Lower lobe of right lung (tissue), 2 donors: ENCODE data around the gene NCOA5. TPM values are rescaled to one million over a fixed set of nuclear protein-coding genes. Genes with fewer than 3 reads are reported as not detected.
A peak's percentile ranks its signal among the peaks of the same experiment; 100 is the strongest.
"Not testable (repeated sequence)": the region's sequence is repeated elsewhere in the genome, so short reads cannot be mapped to it uniquely, and the experiment has no call there.

Experiments used
- ATAC-seq, 2 donors: fragments of 200-7000 bp; cut with Tn5 transposase; one replicate each; pipeline ENCODE4 v1.9.1; 2020 to 2022; ENCODE audit warnings: mild to moderate bottlenecking in 2 of 2, moderate library complexity in 2 of 2
- DNase-seq: peaks from one replicate; pipeline ENCODE4 v3.0.0-alpha.2; 2020
- H3K27ac ChIP-seq: fragments of 200-600 bp; one replicate; pipeline ENCODE4 v1.8.0; 2022
- H3K27me3 ChIP-seq: fragments of 200-600 bp; one replicate; pipeline ENCODE4 v1.8.0; 2022; ENCODE audit warnings: low read depth
- H3K36me3 ChIP-seq: fragments of 200-600 bp; one replicate; pipeline ENCODE4 v1.8.0; 2022; ENCODE audit warnings: mild to moderate bottlenecking
- H3K4me1 ChIP-seq: fragments of 200-600 bp; one replicate; pipeline ENCODE4 v1.8.0; 2022
- H3K4me3 ChIP-seq: fragments of 200-600 bp; one replicate; pipeline ENCODE4 v1.8.0; 2022; ENCODE audit warnings: mild to moderate bottlenecking
- H3K9me3 ChIP-seq: fragments of 200-600 bp; one replicate; pipeline ENCODE4 v1.8.0; 2022
- CTCF ChIP-seq: fragments of 200-600 bp; IDR thresholded peaks from one replicate; pipeline ENCODE4 v1.8.0; 2022; ENCODE audit warnings: antibody characterized with exemption, mild to moderate bottlenecking
- intact Hi-C: fragments of 100-400 bp; cut with DNase I; formaldehyde crosslinking; loops from one replicate; pipeline ENCODE4 v1.11.0; 2022
- total RNA-seq: library from RNA; stranded (reverse); fragmentation: NEBNext Ultra II Directional; extraction: Animal tissue kit (Norgen Biotek cat#: 25700); gene quantifications from one replicate; pipeline ENCODE4 v1.2.1, GENCODE V29; 2021
- donor health status: DM: no; HTN: yes; CAD: no; lungs with severe emphysema.

The NCOA5 gene
- total RNA-seq, 1 donor from 2014 or later, result 29.4 TPM

- H3K27ac ChIP-seq, result no peak overlapping the region
- no peak overlapping the region for H3K4me3 ChIP-seq
- peaks cover 52% of the 10 kb centered on the region for H3K27me3 ChIP-seq
- no peaks in the 10 kb centered on the region for H3K4me1 ChIP-seq
- H3K9me3 ChIP-seq, result no peaks in the 10 kb centered on the region
- intact Hi-C loops, result no loop called here
- H3K36me3 ChIP-seq, result no peaks in the 10 kb centered on the region
- ATAC-seq (peak; percentile 54 to 70), DNase-seq (no peak)
- peak; percentile 36 for TF ChIP-seq CTCF
Measured at GRCh38 chr20:46099491-46100287, 9.9 kb upstream of the NCOA5 start.

DNA sequence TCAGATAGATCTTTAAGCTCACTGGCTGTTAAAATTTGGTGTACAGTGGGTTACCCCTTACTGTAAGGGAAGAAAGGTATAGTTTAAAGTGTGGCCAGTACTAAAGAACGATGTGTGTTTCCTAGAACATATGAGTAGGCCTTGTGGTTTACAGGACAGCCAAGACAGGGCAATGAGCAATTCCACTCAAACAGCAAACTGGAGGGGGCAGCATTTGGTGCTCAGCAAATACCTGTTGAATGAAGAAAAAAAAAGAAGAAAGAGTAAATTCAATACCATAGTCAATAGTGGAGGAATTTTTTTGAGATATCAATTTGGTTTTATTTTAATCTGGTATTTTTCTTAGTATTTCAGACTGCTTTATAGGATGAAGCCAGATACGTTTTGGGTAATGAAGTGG is 3.8 kb upstream of the NCOA5 start:
- Histone ChIP-seq H3K4me1 (peaks cover 7% of the 10 kb centered on the region), H3K9me3 (no peaks in the 10 kb centered on the region), H3K4me3 (no peak overlapping the region), H3K36me3 (no peaks in the 10 kb centered on the region), H3K27me3 (no peaks in the 10 kb centered on the region), H3K27ac (no peak overlapping the region)
- ATAC-seq (no peak), DNase-seq (no peak)
- intact Hi-C loops, result no loop called here
- TF ChIP-seq CTCF, result no peak

- H3K4me3 ChIP-seq, H3K36me3 ChIP-seq, H3K27me3 ChIP-seq, H3K9me3 ChIP-seq, H3K27ac ChIP-seq, DNase-seq, intact Hi-C loops, ATAC-seq: not testable (repeated sequence)
- H3K4me1 ChIP-seq, result peaks cover 23% of the 10 kb centered on the region
Measured at GRCh38 chr20:46091622-46092535, 2.1 kb upstream of the NCOA5 start.

GRCh38 chr20:46089167-46089416 is 670 bp downstream of the NCOA5 start:
- peak; percentile 82 for DNase-seq
- Histone ChIP-seq H3K4me1 (peaks cover 51% of the 10 kb centered on the region), H3K27me3 (no peaks in the 10 kb centered on the region), H3K36me3 (no peaks in the 10 kb centered on the region), H3K9me3 (no peaks in the 10 kb centered on the region), H3K4me3 (peak overlapping the region; percentile 89), H3K27ac (peak overlapping the region; percentile 99)
- ATAC-seq, result peak; percentile 67 to 75
- TF ChIP-seq CTCF, result no peak
- intact Hi-C loops, result no loop called here

DNA sequence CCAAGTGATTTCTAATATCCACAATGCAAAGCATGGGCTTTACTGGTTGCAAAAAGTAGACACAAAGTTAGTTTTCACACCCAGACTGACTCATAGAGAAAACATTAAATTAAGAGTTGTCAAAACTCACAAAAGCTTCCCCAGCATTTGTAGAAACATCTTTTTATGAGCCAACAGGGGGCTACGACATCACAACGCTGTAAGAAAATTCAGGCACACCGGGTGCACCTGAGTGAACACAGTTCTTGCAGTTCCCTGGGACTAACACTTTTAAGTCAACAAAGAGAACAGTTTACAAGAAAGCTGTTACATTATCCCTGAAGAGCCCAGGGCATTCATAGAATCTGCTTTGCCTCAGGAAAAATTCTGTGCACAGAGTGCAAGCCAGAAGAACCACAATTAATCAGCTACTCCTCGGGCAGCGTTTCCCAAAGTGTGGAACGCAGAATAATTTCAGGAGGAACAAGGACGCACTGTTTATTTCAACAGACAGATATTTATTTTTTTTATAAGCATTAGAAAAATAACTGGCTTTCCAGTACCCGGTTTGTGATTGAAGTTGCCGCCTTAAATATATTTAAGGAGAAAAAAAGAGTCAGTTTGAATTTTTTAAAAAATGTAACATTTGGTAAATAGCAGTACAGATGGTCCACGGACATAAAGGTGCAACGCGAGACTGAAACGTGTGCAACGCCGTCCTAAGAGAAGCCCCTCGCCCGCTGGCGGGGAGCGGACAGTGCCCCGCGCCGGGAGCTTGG is 1.2 kb downstream of the NCOA5 start:
- H3K4me1 ChIP-seq, result peaks cover 56% of the 10 kb centered on the region
- intact Hi-C loops, result no loop called here
- no peaks in the 10 kb centered on the region for H3K36me3 ChIP-seq
- H3K27ac ChIP-seq, result peak overlapping the region; percentile 99
- DNase-seq (no peak), ATAC-seq (no peak)
- H3K4me3 ChIP-seq, result peak overlapping the region; percentile 89
- no peak for TF ChIP-seq CTCF
- H3K9me3 ChIP-seq, result no peaks in the 10 kb centered on the region
- H3K27me3 ChIP-seq, result no peaks in the 10 kb centered on the region
